Fibroblast of pulmonary artery (primary cell): ENCODE data around the gene CRABP2.
A peak's percentile ranks its signal among the peaks of the same experiment; 100 is the strongest.

Experiments
- DNase-seq: peaks from one replicate; pipeline ENCODE4 v3.0.0-alpha.2; 2010; ENCODE audit warnings: low read depth
- H3K4me3 ChIP-seq: replicated peaks from 2 replicates; pipeline ENCODE4 v1.5.1; 2011; ENCODE audit warnings: low read depth, mild to moderate bottlenecking, control low read depth, low read length, moderate library complexity
- CTCF ChIP-seq: IDR thresholded peaks from 2 replicates; pipeline ENCODE4 v1.5.1; 2011; ENCODE audit warnings: mild to moderate bottlenecking, control low read depth, low read length, inconsistent platforms; ENCODE audit errors: missing control alignments

CRABP2 gene

GRCh38 chr1:156654700-156655099, 50.7 kb downstream of the CRABP2 start:
- TF ChIP-seq CTCF, result no peak
- DNase-seq, result no peak

GRCh38 chr1:156652992-156653355, 52.4 kb downstream of the CRABP2 start:
- no peak for DNase-seq
- H3K4me3 ChIP-seq, result no peak overlapping the region
- TF ChIP-seq CTCF, result no peak

More at GRCh38 chr1:156654700-156655099, 50.7 kb downstream of the CRABP2 start:
- H3K4me3 ChIP-seq, result no peak overlapping the region

GRCh38 chr1:156652131-156652991, 53.0 kb downstream of the CRABP2 start:
- no peak overlapping the region for H3K4me3 ChIP-seq
- TF ChIP-seq CTCF, result no peak
- DNase-seq, result peak; percentile 62
